AG04449 (cell line): ENCODE measurements around the gene MTF2.

ENCODE experiments used
- CTCF ChIA-PET: fragments of 350-600 bp; formaldehyde crosslinking; extraction: SDS; loops from one replicate; lab custom pipeline; 2021; ENCODE audit warnings: antibody characterized with exemption; lab: Yijun Ruan, JAX
- POLR2A ChIA-PET: fragments of 400-600, 350-600 bp; formaldehyde crosslinking; extraction: SDS; loops from one replicate; lab custom pipeline; 2020; ENCODE audit warnings: antibody characterized with exemption, inconsistent platforms; lab: Yijun Ruan, JAX
- DNase-seq: peaks from one replicate; pipeline ENCODE4 v3.0.0-alpha.2; 2010; ENCODE audit warnings: low read depth, low spot score
- H3K4me3 ChIP-seq: 2 replicates; pipeline ENCODE4 v1.5.1; 2011; ENCODE audit warnings: low read depth, mild to moderate bottlenecking, control low read depth, low read length
- CTCF ChIP-seq: IDR thresholded peaks from one replicate; pipeline ENCODE4 v1.5.1; 2011; ENCODE audit warnings: mild to moderate bottlenecking, moderate library complexity, low read length, control low read depth, inconsistent platforms; ENCODE audit not compliant: insufficient read depth; ENCODE audit errors: missing control alignments

The MTF2 gene

GRCh38 chr1:93178418-93178817 is 99.3 kb downstream of the MTF2 start:
- no peak for DNase-seq
- TF ChIP-seq CTCF: no peak
- peak overlapping the region; percentile 99 for H3K4me3 ChIP-seq
- ChIA-PET CTCF (no interaction called here), POLR2A (no interaction called here)

GRCh38 chr1:93179886-93180722 is 101.0 kb downstream of the MTF2 start, which contains the start of gene TMED5:
TMED5 (minus strand) TSS chr1:93180413; CDS start chr1:93180242, 171 bp downstream.
- ChIA-PET POLR2A (no interaction called here), CTCF (no interaction called here)
- H3K4me3 ChIP-seq: peak within 1 kb of the TSS; percentile 99
- DNase-seq: peak; percentile 83
- peak; percentile 27 for TF ChIP-seq CTCF

- CTCF ChIA-PET: no interaction called here
- TF ChIP-seq CTCF: no peak
- no peak for DNase-seq
- peak within 1 kb of the TSS; percentile 99 for H3K4me3 ChIP-seq
- POLR2A ChIA-PET: no interaction called here
Observed at GRCh38 chr1:93180723-93181613, 101.9 kb downstream of the MTF2 start, which contains the start of gene CCDC18. CCDC18 (plus strand) TSS chr1:93180724; CDS start chr1:93183362, 2,638 bp downstream.

GRCh38 chr1:93186667-93187066 is 107.6 kb downstream of the MTF2 start:
- no peak overlapping the region for H3K4me3 ChIP-seq
- no peak for DNase-seq
- ChIA-PET CTCF (no interaction called here), POLR2A (no interaction called here)
- TF ChIP-seq CTCF: no peak
